Activated CD4-positive, alpha-beta T cell treated with anti-CD3 and anti-CD28 coated beads, Interleukin-2, amount 50 U/mL, for 1 hour (primary cell): ENCODE results near the gene RGS1.
A peak's percentile ranks its signal among the peaks of the same experiment; 100 is the strongest.

Experiments
- DNase-seq: peaks from one replicate; pipeline ENCODE4 v3.0.0-alpha.2; 2020

The RGS1 gene, protein sequence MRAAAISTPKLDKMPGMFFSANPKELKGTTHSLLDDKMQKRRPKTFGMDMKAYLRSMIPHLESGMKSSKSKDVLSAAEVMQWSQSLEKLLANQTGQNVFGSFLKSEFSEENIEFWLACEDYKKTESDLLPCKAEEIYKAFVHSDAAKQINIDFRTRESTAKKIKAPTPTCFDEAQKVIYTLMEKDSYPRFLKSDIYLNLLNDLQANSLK

DNA sequence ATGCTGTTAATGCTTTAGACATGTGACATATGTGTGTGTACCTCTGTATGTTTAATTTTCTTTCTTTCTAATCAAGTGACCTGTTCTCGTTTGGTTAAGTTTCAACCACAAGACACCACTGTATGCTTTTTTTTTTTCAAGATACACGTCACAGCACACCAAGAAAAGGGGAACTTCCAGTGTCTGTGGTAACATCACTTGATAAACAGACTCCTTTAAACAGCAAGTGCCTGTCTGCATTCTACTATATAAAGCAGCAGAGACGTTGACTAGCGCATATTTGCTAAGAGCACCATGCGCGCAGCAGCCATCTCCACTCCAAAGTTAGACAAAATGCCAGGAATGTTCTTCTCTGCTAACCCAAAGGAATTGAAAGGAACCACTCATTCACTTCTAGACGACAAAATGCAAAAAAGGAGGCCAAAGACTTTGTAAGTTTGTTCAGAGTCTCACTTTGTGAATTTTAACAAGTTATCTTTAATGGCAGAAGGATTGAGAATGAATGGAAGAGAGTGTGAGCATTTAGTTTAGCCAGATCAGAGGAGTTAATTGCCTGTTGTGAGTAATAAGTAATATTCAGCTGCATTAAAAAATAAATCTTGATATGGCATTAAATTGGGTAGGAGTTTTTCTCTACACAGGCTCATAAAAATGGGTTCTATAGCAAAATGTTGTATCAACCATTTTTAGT is at the start of gene RGS1:
Gene RGS1 (plus strand): TSS at position 275 of the 691 bp plus-strand sequence. CDS start 20 bp downstream, at position 295.
- peak; percentile 56 for DNase-seq

DNA sequence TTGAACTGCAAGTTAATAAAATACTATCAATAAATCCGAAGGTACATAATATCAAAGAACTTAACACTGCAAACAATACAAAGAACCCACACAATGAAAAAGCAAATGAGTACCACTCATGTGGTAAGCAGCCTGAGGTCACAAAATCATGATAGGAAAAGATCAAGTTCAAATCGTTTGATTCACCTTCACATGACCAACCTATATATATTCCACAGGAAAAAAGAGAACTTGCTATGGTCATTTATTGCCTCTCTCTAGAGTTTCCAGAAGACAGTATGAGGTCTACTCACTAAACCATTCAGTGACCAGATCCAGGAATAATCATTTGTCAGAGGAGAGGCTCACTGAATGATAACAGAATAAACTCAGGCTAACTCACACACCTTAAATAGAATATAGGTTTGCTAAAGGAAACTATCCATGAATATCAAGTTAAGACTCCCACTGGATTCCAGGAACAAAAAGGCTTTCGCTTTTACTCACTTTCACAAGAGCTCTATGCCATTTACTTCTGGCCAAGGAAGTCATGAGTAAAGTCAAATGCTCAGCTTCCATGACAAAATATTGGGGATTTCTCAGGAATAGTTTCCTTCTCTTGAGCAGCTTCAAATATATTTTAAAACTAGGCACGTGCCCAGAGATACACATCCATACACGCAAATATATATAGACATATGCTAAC is 48.3 kb upstream of the RGS1 start:
- DNase-seq = no peak

DNA sequence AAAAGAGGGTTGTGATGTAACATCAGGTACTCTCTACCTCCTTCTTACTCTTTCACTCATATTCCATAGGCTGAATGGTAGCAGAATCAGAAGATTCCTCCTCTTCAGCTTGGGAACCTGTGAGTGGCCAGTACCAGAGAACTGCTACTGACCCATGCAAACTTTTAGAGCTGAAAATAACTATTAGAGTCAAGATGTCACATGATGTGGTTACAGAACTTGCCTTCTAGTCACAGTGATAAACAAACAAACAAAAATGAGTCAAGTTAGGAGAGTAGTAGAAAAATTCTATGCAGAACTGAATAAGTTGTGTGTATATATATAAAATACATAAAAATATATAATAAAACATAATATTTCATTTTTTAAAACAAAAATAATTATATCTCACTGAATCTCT is 47.6 kb upstream of the RGS1 start:
- no peak for DNase-seq

DNA sequence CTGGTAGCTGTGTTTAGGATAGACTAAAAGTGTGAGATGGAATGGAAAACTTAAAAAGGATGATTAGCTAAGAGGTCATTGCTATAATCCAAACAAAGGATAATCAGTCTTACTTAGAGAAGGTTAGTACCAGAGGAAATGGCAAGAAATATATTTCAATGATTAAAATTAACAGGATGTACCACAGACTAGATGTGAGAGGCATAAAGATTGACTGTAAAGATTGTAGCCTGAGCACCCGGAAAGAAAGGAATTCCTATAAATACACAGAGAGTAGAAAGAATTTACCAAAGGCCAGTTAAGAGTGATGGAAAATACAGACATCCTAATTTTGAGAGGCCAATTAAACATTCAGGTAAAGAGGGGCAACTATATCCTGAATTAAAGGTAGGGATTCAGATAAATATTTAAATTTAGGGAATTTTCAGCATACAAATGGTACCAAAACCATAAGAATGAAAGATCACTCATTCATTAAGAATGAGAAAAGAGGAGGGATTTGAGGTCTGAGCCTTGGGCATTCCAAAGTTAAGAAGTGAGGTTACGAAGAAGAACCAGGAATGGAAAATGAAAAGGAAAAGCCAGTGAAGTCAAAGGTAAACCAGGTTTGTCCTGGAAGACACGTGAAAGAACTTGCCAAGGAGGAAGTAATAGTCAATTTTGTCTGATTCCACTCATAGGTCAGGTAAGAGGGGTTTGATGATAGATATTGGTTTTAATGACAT is 46.4 kb upstream of the RGS1 start:
- DNase-seq = no peak

DNA sequence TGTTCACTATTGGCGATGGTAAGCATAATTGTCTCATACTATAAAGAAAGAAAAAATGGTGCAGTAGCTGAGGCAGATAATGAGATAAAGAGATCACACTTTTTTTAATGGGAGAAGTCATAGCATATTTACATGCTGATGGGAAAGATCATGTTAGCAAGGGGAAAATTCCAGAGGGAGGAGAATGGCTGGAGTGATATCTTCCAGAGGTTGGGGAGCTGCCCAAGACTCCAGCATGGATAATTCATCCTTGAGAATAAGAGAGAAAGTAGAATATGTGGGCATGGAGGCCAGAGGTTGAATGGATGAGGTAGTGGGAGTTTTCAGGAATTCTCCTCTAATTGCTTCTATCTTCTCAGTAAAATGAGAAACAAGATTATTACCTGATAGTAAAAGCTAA is 45.8 kb upstream of the RGS1 start:
- no peak for DNase-seq

DNA sequence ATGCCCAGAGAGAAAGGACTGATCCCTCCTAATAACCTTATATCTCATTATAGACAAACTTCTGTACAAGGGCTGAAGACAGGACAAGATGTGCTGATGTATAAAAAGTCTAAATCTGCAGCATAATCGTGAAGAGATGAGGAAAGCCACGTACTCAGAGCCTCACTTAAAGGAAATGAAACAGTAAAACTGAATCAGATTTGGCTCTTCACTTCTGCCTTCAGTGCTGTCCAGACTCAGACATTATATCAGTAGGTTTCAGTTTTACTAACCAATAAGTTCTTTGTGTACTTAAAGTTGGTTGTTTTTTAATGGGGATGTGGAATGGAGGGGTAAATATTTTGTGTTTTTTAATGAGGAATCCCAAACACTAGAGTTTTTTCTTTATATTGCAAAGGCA is 45.3 kb upstream of the RGS1 start:
- DNase-seq = no peak

DNA sequence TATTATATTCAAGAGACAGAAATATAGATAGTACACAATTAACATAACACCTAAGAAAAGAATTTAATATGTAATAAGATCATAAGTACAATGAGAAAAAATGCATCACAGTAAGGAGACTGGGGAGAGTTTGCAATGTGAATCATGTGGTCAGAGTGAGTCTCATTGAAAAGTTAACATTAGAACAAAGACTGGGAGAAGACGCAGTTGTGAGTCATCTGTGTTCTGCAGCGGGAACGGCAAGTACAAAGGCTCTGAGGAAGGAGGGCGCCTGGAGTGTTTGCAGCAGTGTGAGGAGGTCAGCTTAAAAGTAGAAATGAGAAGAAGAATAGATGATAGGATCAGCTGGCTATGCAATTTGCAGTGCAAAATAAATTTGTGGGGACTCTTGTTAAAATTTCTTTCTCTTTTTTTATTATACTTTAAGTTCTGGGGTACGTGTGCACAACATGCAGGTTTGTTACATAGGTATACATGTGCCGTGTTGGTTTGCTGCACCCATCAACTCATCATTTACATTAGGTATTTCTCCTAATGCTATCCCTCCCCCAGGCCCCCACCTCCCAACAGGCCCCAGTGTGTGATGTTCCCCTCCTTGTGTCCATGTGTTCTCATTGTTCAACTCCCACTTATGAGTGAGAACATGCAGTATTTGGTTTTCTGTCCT is 44.4 kb upstream of the RGS1 start:
- peak; percentile 43 for DNase-seq

DNA sequence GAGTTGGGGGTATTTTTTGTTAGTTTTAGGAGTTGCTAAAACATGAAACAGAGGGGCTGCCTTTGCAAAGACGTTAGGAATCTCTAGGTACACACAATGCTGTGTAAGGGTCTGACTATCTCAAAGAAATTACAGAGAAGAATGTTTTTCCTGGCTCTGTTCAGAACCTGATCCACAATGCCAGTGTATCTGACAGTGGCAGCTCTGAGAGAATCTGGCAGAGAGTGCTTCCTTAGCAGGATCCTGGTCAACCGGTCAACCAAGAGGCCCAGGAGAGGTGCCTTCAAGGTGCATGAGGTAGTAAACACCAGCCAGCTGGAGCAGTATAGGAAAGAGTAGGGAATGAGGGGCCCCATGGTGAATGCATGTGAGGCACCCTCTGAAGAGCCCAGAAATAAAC is 40.9 kb upstream of the RGS1 start:
- DNase-seq = no peak

DNA sequence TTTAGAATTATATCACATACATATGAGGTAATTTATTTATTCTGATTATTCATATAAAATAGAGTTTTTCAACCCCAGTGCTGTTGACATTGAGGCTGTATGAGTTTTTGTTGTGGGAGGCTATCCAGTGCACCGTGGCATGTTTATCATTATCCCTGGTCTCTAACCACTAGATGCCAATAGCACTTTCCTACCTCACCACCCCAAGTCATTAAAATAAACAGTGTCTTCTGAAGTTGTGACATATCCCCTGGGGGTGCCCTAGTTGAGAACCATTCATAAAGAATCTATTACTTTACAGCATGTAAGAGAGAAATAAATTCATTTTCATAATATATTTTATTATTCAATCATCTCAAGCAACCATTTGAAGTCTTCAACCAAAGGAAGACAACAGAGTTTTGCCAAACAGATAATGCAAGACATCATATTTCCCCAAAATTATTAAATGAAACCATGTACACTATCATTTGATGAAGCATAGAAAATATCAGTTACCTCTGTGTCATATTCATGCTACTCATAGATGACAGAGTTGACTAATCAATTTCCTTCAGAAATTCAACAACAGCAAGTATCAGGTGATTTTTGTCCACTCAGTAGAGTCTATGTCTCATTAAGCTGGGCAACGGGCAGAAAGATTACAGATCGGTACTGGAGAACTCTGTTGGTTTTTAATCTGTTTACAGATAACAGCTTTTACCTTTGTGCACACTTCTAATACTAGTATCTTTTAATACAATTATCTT is 39.5 kb upstream of the RGS1 start:
- no peak for DNase-seq

DNA sequence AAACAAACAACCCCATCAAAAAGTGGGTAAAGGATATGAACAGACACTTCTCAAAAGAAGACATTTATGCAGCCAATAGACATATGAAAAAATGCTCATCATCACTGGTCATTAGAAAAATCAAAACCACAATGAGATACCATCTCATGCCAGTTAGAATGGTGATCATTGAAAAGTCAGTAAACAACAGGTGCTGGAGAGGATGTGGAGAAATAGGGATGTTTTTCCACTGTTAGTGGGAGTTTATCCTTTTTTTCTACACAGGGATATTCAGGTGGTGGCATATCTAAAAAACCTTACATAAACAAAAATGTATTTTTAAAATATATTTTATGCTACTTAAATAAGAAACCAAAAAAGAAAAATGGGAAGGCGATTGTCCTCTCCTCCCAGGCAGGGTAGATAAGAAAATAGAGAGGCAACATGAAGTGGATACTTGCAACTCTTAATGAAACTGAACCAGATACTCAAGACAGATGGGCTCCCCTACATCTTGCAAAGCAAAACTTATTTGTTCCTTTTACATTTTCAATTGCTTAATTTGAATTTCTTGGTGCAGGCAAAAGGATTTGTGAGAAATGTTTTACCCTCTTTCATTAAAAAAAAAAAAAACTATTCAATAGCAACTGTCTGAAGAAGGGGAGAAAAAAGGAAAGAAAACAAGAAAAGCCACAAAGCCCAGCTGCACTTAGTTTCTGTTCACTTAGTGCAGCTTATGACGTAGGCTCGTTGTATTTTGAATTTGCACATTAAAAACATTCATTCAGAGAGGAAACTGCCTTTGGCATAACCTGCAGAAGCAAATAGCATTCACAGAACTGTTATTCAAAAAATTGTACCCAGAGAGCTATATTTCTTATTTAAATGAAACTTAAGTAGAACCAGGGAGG is 36.9 kb upstream of the RGS1 start:
- no peak for DNase-seq

DNA sequence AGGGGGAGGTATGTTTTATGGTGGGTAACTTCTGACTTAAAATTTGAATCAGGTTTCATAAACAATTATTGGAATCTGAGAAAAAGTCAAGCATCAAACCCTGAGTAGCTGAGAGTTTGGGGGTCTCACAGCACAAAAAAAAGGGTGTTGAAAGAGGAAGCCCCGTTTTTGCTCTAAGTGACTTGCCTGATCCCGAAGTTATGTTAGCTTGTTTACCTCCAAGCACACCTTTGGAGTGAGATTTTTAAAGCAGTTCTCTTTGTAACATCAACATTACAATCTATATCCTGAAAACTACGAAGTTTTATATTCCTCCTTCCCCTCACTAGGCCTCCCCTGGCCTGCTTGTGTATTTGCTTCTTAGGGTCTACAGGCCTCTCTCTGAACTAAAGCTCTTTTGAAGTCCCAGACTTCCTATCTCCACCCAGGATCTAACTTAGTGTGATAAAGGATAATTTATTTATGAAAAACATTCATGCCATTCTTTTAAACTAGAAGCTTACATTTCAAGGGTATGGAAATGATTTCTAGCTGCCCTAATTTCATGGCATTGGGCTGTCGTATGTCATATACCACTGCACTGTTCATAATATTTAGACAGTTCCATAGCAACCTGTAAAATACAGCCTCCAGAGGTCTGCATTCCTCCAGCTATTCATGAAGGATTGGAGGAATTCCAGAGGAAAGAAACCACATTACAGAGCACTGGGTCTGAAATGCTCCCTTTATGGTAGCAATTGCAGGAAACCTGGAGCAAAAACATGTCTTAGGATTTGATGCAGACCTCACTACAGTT is 36.1 kb upstream of the RGS1 start:
- DNase-seq = no peak

DNA sequence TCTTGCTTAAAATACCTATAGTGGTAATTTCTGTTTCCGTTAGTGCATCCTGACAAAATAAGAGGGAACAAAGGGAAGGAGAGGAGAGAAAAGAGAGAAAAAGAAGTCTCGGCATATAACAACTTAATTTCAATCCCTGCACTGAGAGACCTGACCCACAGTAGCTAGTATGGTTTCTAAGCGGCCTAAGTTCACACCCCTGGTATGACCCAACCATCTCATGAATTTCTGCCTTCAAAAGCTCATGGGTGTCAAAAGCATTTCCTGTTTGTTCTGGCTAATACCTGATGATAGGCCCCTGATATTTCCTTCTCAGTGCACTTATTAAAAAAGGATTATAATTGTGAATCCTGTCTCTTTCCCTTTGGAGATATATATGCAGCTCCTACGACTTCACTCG is 32.1 kb upstream of the RGS1 start:
- DNase-seq = no peak

DNA sequence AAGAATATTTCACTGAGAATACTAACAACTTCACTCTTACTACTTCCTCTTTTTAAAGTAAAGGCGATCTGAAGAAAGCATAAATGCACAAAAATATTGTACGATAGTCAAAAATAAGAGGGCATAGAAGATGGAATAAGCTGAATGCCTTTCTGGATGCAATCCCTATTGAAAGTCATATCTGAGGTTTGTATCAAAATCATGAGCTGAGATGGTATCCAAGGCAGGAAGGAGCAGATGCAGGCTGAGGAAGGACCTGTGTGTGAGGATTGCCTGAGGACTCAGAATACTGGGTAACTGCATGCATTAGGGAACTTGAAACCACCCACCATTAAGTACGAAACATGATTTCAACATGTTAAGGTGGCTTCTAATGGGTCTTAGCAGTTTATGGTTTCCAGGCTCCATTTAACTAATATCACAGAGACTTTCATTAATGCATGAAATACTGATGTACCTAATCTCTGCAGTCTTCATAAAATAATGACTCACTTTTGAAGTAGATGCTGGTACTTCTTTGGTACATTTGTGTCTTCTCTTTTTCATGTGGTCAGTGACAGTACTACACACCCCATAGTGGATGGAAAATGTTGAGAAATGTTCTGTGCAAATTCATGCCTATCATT is 29.6 kb upstream of the RGS1 start:
- DNase-seq = no peak

DNA sequence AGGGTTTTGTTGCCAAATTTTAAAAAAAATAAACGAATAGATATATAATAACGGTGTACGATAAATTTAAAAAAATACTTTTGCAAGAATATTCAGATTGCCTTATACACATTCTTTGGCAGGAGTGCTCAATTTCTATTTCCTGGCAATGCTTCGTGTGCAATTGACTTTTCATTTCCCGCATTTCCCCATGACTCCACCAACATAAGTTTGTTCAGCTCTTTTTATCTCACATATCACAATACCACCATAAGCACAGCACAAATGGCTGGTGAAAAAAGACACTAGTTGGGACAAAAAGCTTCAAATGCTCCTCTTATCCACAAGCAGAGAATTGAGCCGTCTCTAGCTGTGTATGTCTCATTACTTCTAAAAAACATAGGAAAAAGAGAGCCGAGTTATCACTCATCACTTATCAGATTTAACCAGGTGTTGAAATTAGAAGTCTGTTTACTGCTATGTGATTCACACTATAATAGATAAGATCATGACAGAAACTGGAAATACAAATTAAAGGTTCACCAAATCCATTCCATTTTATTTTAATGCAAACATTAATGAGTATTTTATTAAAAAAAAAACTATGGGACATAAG is 28.9 kb upstream of the RGS1 start:
- no peak for DNase-seq

DNA sequence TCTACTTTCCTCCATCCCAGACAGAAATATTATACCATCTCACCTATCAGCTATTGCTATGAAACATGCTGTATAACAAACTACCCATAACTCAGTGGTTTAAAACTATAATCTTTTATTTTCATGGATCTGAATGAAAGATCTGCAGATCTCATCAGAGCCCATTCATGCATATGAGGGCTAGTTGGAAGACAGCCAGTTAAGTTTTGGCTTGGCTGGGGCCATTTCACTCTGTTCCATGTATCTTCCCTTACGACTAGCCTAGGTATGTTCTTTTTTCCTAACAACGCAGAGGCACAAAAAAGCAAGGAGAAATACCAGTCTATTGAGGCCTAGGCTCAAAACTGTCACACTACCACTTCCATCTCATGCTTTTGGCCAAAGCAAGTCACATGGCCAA is 28.1 kb upstream of the RGS1 start:
- no peak for DNase-seq

DNA sequence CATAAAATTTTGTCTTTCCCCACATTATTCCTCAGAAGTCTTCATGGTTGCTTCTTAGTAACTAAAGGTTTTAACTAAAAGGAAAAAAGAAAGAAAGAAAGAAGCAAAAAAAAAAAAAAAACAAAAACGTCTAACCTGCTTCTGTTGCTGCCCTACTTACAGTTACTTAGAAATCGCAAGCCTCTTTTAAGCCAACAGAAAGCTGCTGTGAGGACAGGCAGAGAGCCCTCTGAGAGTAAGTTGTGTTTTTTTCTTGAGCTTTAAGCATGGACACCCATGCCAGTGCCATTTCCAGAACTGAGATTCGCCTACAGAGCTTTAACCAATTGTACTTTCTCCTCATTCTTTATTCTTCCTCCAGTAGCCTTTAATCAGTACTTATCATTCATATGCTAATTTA is 25.6 kb upstream of the RGS1 start:
- DNase-seq = no peak

DNA sequence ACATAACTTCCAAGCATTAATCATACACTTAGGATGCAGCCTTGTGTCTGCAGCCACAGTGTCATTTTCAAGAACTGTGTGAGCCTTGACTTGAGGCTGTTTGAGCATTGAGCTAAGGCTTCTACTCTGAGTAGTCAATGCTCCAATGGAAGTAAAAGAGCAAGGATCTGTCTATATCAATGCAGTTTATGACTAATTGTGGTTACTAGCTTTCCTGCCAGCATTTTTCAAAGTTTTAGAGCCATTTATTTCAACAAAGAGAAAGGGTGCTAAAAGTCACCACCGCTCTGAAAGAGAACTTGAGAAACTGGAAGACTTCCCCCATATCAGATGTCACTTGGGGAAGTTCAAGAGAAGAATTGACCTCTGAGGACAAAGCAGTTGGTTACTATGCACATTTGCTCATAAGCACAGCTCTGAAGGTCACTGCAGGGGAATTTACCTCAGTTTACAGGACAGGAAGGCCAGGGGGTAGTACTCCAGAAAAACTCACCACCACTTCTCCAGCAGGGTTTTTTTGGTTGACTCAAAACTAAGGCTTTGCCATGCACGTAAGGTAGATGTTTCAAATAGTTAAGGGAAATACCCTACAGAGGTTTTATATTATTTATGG is 24.5 kb upstream of the RGS1 start:
- DNase-seq = no peak

DNA sequence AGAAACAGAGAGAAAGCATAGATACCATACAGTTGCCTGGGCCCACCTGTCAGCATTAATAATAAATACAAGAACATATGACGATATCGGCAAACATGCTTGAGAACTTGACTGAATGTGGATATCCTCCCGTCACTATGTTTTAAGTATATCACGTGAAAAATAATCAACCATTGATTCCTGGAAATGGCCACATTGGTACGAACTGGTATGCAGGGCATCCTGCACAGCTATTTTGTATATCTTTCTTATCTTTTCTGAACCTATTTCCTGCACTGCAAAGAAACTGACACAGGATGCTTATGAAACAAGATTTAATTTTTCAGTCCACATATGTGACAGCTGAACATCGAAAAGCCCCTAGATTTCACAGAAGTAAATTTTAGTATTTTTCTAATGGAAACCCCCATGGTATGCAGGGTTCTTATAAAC is 22.8 kb upstream of the RGS1 start:
- DNase-seq = no peak

DNA sequence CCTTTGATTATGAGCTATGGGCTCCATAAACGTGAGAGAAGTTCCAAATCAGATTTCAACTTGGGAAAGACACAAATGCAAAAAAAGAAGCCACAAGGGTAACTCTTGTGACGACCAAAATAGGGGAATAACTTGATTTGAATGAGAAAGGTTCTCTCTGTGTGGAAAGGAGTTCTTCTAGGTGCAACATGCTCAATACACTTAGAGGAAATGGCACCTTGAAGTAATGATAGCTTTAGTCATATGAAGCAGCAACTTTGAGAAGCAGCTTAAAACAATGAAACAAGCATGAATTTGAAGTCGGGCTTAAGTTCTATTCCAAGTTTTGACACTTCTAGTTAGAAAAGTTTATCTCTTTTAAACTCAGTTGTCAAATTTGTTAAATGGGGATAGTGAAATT is 21.8 kb upstream of the RGS1 start:
- no peak for DNase-seq
